ENCODE data around the gene SULT2B1.
"Not testable (repeated sequence)": the region's sequence is repeated elsewhere in the genome, so short reads cannot be mapped to it uniquely, and the experiment has no call there.

DNA sequence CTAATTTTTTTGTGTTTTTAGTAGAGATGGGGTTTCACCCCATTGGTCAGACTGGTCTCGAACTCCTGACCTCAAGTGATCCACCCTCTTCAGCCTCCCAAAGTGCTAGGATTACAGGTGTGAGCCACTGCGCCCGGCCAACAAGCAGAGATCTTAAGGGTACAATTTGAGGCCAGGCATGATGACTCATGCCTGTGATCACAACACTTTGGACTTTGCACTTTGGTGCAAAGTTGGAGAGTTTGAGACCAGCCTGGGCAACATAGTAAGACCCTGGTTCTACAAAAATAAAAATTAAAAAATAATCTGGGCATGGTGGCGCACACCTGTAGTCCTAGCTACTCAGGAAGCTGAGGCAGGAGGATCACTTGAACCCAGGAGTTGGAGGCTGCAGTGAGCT is 32.5 kb upstream of the SULT2B1 start:
- TF ChIP-seq, protein P1, sequence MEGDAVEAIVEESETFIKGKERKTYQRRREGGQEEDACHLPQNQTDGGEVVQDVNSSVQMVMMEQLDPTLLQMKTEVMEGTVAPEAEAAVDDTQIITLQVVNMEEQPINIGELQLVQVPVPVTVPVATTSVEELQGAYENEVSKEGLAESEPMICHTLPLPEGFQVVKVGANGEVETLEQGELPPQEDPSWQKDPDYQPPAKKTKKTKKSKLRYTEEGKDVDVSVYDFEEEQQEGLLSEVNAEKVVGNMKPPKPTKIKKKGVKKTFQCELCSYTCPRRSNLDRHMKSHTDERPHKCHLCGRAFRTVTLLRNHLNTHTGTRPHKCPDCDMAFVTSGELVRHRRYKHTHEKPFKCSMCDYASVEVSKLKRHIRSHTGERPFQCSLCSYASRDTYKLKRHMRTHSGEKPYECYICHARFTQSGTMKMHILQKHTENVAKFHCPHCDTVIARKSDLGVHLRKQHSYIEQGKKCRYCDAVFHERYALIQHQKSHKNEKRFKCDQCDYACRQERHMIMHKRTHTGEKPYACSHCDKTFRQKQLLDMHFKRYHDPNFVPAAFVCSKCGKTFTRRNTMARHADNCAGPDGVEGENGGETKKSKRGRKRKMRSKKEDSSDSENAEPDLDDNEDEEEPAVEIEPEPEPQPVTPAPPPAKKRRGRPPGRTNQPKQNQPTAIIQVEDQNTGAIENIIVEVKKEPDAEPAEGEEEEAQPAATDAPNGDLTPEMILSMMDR (IDR thresholded peaks at IDR 0.05), result not testable (repeated sequence)
- not testable (repeated sequence) for TF ChIP-seq POLR2A (IDR thresholded peaks at IDR 0.05)

Data from prostate gland (tissue), 2 donors.